Fibroblast of peridontal ligament (primary cell): ENCODE data around the gene KIAA0319L.

Experiments used
- DNase-seq: peaks from one replicate; pipeline ENCODE4 v3.0.0-alpha.2; 2010; ENCODE audit errors: extremely low read depth

The KIAA0319L gene

DNA sequence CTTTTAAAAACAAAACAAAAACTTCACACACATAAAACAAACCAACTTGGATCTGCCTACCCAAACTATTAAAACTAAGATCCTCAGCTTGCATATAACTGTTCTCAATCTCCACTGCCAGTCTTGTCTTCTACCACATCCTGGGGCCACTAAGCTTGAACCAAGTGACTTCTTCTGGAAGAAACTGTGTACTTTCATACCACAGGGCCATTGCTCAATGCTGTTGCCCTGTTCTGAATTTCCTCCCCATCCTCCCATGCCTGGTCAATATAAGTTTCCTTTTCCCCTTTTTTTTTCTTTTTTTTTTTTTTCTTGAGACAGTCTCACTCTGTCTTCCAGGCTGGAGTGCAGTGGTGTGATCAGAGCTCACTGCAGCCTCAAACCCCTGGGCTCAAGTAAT is 109.9 kb downstream of the KIAA0319L start:
- DNase-seq = peak; percentile 8

DNA sequence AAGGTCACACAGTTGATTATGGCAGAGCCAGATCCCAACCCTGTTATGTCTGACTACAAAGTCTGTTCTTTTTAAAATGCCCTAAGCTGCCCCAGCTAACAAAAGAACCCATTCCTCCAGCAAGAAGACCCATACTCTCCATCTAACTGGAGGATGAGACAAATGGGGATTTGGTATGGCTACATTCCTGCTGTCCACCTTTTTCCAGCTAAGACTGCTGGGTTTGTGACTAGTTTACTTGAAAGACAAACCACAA is 112.8 kb downstream of the KIAA0319L start:
- no peak for DNase-seq

DNA sequence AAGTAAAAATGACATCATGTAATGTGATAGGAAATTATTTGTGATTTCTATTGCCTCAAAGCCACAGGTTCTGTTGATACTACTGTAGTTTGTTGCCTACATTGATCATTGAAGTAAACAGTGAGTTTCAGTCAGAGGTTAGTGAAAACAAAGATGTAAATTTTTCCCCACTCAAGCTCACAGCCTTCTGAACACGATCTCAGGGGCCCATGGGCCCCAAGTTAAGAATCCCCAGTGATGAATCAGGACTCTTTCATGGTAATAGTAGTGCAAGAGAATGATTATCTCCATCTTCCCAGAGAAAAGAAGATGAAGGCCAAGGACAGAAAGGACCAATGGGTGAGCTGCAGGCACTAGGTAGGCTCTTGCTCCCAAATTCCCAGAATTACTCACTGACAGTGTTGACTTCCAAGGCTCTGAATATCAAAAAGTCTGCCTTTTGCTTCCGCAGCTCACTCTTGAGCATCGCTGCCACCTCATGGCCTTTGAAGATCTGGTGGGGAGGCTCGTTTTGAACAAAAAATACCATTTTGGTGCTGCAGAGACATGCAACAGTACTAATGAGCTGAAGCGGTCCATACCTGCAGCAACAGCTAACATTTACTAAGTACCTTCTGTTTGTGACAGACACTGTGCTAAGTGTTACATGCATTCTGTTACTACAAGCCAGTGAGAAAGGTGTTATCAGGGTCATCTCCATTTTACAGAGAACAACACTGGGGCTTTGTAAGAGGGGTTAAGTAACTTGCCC is 113.3 kb downstream of the KIAA0319L start:
- no peak for DNase-seq

DNA sequence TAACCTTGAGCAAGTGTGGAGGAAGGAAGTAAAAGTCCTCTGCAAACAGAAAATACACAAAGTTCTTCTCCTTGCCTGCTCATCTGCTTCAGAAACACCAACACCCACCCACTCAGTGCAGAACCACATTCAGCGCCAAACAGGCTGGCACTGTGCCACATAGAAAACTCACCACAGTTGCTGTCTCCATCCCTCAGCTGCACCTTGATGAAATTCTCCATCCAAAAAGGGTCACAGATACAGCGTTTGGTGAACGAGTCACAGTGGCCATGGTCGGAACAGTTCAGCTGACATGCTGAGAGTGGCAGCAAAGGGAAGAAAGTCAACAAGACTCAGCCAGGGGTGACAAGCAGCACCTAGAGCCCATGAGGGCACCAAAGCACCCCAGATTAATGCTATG is 114.5 kb downstream of the KIAA0319L start:
- no peak for DNase-seq

DNA sequence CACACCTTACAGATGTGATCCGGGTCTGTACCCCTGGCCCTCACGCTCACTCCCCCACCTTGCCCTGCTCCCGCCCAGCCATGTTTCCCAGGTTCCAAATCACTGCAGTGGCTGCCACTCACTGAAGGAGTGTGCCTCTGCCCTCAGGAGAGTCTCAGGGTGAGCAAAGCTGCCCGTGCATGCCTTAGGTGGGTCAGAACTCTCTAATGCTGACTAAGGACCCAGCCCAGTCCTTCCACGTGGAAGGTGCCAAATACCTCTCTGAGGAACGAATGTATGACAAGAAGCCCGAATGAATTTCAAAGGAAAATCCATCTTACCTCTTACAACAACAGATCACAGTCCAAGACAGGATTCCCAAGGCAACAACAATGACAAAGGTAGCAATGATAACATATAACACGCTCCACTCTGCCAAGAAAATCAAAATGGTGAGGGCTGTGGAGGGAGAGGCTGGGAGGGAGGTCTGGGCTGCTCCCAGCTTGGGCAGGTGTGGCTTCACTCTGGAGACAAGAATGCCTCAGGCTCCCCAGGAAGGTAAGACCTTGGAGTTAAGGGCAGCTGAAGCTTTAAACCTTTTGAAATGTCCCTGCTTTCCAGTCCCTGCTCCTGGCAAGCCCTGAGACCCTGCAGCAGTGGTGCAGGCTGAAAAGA is 115.2 kb downstream of the KIAA0319L start:
- DNase-seq = no peak

DNA sequence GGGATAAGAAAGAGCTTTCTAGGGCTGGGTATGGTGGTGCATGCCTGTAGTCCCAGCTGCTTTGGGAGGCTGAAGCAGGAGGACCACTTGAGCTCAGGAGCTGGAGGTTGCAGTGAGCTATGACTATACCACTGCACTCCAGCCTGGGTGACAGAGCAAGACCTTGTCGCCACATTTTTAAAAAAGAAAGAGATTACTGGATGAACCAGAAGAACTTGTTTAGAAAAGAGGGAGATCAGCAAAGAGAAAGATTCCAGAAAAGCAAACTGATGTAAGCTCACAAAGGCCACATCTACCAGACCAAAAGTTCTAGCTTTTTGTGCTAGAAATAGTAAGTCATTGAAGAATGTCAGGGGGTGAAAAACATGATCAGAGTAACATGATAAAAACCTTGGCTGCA is 117.6 kb downstream of the KIAA0319L start:
- DNase-seq = no peak

DNA sequence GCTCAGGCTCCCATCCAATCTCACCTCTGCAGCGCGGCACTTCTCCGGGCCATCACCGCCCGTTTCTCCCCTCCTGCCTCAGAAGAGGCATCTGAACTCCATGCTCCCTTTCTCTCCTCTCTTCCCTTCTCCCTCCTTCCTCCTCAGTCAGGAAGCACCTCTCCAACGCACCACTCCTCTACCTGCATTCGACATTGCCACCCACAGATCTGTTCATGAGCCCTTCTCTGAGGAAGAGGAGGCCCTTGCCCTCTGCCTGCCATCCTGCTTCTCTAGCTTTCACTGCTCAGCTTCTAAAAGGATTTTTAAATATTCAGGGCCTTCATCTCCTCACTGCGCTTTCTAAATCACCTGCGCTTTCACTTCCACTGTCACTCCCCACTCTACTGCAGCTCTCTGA is 120.0 kb downstream of the KIAA0319L start:
- no peak for DNase-seq

DNA sequence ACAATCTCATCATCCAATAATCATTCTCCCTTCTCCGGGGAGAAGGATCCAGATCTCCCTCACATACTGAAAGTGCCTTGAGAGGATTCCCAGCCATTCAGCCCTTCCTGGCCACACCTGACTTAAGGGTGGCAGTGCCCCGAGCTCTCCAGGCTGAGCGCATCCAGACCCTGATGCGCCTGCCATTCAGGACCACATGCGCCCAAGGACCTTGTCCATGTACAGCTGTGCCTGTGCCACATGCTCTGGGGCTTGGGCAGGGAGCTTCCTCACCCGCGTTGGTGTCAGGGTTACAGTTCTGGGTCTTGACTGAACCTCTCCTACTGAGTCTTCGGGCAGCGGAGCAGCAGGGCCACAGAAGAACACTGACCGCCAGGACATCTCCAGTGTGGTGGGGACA is 121.1 kb downstream of the KIAA0319L start:
- DNase-seq = no peak

DNA sequence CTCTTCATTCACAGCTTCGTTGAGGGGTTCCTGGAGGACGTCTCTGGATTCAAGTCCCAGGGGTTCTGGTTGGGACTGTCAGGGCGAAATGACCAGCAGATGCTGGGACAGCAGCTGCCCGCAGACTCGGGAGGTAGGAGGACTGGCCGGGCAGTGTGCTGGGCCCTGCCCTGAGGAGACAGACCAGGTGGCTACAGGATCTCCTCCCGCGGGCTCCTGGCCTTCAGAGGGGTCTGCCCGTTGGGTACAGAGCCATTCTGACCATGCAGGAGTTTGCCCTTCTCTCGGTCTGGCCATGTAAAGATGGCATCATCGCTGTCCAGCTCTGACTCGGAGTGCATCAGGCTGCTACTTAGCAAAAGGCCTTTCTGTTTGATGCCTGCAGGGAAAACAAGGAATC is 122.5 kb downstream of the KIAA0319L start:
- DNase-seq = no peak

DNA sequence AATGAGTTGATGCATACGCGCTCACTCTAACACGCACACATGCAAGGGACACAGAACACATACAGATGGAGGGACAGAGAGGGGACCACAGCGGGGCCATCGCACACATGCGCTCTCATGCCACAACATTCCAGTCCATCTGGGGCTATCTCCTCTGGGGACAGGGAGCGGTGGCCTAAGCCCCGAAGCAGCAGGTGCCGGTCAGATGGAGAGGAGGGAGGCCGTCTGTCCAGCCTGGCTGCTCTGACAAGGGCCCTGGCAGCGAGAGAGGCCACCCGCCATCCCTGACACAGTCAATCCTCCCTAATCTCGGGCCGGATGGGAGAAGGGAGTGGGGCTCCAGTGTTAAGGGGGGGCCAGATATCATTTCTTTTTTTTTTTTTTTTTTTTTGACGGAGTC is 123.5 kb downstream of the KIAA0319L start:
- no peak for DNase-seq

DNA sequence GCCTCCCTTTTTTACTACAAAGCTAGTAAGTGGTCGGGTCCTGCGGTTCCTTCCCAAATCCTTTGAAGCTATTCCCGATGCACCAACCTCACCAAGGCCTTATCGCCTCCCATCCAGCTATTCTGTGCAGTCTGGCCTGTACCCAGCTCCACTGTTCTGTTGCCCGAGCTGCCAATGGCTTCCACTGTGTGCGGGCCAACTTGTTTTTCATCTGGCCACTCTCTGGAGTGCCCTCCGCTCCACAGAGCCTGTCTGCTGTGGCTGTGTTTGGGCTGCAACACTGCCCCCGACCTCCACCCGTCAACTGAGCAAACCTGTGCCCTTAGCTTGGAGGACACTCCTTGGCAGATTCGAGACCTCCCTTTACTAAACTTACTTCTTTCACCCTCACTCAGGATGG is 125.0 kb downstream of the KIAA0319L start:
- DNase-seq = no peak

DNA sequence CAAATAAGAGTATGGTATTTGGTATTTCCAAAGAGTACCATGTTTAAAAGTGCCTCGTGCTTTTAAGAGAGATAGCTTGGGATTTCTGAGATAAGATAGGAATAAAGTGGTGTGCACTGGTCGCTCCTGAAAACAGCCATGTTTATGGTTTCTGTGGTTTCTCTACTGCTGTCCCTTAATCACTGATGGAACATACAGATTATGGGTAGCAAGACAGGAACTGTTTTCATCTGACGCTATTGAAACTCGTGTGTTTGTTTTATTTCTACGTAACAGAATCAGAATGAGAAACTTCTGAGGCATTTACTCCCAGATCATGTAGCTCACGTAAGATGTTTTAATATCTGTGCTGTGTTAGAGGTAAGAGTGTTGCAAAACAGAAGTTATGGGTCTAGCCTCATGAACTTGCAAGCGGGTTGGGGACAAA is 126.0 kb downstream of the KIAA0319L start:
- DNase-seq = peak; percentile 30

DNA sequence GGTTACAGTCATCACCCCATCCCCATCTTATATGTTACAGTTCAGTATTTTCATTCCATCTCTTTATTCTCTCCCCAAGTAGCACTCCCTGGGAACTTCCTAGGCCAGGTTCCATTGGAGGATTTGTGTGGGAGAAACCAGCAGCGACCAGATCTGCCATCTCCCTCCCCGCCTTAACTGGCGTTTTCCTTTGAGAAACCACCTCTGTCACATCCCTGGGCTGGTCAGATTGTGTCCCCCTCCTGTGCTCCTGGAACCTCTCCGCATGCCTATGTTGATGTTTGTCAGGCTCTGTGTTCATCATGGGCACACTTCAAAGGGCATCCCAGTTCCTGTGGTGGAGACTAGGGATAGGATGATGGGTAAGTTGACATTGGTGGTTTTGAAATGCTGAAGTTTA is 126.4 kb downstream of the KIAA0319L start:
- DNase-seq = no peak

DNA sequence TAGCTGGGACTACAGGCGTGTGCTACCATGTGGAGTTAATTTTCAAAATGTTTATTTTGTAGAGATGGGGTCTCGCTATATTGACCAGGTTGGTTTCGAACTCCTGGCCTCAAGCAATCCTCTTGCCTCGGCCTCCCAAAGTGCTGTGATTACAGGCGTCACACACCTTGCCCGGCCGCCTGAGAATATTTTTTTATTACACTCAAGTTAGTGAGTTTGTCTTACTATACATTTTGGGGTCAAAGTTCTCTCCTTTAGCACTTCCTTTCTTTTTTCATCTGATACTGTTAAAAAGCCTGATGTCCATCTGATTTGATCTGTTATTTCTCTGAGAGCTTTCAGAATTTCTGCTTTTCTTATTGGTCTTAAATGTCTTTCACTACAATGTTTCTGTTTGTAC is 128.8 kb downstream of the KIAA0319L start:
- no peak for DNase-seq

DNA sequence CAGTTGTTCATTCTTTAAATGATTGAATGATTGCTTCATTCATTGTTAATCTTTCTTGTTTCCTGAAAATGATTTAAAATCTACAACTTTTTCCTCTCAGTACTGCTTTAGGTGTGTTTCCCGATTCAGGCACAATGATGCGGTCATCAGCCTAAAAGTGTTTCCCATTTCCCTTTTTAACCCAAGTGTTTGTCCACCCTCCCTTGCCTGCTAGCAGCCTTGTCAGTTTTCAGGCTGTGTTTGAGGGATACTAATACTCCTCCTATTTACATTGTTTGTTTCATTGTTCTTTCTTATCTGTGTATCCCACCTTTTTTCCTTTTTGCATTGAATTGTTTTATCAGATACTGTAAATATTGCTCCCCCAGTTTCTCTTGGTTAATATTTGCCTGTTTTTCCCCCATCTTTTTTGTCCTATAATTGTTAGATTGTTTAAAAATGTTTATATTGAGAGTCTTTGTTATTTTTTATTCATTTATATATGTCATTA is 131.1 kb downstream of the KIAA0319L start:
- no peak for DNase-seq

DNA sequence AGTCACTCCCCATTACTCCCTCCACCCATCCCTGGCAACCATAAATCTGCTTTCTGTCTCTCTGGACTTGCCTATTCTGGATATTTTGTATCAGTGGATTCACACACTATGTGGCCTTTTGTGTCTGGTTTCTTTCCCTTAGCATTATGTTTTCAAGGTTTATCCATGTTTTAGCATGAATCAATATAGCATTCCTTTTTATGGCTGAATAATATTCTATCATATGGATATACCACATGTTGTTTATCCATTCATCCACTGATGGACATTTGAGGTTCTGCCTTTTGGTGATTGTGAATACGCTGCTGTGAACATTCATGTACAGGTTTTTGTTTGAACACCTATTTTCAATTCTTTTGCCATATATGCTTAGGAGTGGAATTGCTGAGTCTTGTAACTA is 148.3 kb downstream of the KIAA0319L start:
- no peak for DNase-seq

DNA sequence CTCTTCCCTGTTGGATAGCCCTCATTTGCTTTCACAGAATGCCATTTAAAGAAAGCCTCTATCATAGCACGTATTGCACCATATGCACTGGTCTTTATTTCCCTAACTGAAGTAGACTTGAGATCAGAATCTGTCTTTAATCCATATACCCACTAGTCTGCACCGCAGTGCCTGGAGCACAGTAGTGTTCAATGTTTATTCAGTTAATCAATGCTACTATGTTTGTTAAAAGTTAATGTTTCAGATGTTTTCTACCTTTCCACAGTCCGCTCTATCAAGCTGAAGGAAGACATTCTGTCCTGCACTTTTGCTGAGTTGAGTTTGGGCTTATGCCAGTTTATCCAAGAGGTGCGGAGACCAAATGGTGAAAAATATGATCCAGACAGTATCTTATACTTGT is 149.5 kb downstream of the KIAA0319L start:
- DNase-seq = no peak

DNA sequence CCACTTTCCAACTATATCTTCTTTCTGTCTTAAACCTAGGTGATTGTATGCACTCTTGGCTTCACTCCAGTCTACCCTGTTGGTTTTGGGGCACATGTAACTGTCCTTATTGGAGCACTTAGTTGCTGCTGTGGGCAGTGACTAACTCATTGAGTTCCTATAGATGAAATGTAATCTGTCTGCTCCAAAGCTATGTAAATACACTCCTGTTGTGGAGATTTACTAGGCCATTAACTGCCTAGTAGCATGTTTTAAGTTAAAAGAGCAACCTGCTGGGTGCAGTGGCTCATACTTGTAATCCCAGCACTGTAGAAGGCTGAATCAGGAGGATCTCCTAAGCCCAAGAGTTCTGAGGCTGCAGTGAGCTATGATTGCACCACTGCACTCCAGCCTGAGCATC is 151.1 kb downstream of the KIAA0319L start:
- no peak for DNase-seq

DNA sequence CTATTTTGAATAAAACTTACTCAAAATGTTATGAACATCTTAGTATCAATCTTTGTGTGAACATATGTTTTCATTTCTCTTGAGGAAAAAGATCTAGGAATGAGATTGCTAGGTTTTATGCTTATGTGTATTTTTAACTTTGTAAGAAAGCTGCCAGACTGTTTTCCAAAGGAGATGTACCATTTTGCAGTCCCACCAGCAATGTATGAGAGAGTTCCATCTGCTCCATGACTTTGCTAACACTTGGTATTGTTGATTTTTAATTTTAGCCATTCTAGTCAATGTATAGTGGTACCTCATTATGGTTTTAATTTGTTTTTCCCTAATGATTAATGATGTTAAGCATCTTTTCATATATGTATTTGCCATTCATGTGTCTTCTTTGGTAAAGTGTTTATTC is 156.2 kb downstream of the KIAA0319L start:
- no peak for DNase-seq

DNA sequence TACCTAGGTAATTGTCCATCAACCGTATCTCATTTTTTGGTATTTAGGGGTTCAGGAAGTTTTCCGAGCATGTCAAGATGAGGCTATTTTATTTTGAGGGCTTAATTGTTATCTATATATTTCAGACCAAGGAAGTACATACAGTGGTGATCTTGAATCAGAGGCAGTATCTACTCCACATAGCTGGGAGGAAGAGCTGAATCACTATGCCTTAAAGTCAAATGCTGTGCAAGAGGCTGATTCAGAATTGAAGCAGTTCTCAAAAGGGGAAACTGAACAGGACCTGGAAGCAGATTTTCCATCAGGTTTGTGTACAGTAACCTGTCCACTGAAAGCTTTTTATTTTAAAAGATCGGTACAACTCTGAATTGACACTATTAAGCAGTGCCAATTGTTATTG is 158.5 kb downstream of the KIAA0319L start:
- no peak for DNase-seq

DNA sequence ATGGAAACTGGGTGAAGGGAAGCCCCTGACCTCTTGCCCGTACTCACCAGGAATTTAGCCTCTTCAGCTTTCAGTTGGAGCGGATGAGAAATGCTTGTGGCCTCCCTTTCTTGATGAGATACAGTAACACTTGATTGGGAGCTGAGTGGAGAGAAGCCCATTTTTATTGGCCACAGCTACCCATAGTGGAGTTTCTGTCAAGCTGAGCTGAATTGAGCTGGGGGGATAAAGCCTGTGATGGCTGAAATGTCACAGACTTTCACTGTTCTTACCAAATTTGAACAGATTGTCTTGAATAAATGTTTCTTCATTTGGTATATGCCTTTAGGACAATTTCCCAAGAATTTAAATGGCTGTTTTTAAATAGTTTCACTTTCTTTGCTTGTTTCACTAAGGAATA is 162.8 kb downstream of the KIAA0319L start:
- no peak for DNase-seq

DNA sequence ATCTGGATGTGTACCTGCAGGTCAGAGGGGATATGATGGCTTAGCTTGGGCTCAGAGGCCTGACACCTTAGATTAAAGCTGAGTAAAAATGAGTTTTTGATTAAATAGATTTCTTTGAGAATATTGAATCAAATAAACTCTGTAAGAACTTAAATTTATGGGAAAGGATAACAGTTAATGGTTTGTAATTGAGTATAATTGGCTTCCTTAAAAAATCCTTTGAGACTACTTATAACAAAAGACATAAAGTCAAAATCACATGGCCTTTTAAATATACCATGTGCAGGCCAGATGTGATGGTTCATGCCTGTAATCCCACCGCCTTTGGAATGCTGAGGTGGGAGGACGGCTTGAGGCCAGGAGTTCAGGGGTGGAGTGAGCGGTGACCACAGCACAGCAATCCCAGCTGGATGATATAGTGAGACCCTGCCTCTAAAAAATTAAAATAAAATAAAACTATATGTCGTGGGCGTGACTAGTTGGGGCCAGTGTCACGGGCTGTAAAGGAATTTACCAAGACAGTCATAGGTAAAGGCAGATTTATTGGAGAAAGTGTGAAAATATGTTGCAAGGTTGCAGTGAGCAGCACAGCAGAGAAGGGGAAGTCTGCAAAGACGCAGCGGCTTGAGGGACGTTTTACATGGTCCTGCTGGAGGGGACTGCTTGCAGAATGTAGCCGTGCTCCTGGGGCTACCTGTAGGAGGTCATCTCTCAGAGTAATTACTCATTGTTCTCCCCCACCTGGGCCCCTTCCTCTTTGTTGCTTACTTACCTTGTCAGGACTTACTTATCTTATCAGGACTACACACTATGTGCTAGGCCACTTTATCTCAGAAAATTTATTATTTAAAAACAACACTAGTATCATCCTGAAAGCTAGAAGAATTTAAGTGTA is 166.4 kb downstream of the KIAA0319L start:
- no peak for DNase-seq

DNA sequence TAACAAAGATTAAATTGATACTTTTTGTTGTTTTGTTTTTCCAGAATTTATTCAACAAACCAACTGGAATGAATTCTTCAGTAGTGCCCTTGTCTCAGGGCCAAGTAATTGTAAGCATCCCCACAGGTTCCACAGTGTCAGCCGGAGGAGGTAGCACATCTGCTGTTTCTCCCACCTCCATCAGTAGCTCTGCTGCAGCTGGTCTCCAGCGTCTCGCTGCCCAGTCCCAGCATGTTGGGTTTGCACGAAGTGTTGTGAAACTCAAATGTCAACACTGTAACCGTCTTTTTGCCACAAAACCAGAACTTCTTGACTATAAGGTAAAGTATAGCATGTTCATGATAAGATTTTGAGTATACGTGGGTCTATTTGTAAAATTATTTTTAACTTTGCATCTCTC is 170.2 kb downstream of the KIAA0319L start:
- no peak for DNase-seq
